Lung (tissue), 12 donors: ENCODE data around the gene CLRN2. TPM values are rescaled to one million over a fixed set of nuclear protein-coding genes. Genes with fewer than 3 reads are reported as not detected.

Source experiments
- ATAC-seq: fragments of 200-7000 bp; cut with Tn5 transposase; one replicate; pipeline ENCODE4 v1.9.1; 2020; ENCODE audit warnings: moderate number of reproducible peaks; ENCODE audit not compliant: insufficient read depth, low FRiP score
- DNase-seq, 3 donors: peaks; one replicate each; pipeline ENCODE4 v3.0.0-alpha.2; 2013 to 2017
- H3K27ac ChIP-seq, 2 donors: one replicate each; pipeline ENCODE4 v1.5.1; 2013; ENCODE audit warnings: mild to moderate bottlenecking in 2 of 2, moderate library complexity in 2 of 2, control low read depth in 1 of 2, inconsistent platforms in 1 of 2, low read depth in 1 of 2, low read length in 1 of 2
- H3K27me3 ChIP-seq, 3 donors: one replicate each; pipeline ENCODE4 v1.5.1; 2013; ENCODE audit warnings: low read length in 2 of 3; ENCODE audit not compliant: control insufficient read depth in 3 of 3, insufficient read depth in 3 of 3
- H3K36me3 ChIP-seq, 4 donors: one replicate each; pipeline ENCODE4 v1.5.1; 2013; ENCODE audit warnings: low read length in 4 of 4, mild to moderate bottlenecking in 1 of 4, moderate library complexity in 1 of 4; ENCODE audit not compliant: control insufficient read depth in 4 of 4, insufficient read depth in 4 of 4
- H3K4me1 ChIP-seq, 5 donors: one replicate each; pipeline ENCODE4 v1.5.1; 2013; ENCODE audit warnings: low read length in 5 of 5, mild to moderate bottlenecking in 2 of 5, moderate library complexity in 1 of 5; ENCODE audit not compliant: control insufficient read depth in 5 of 5, insufficient read depth in 5 of 5
- H3K4me3 ChIP-seq: one replicate; pipeline ENCODE4 v1.5.1; 2013; ENCODE audit warnings: mild to moderate bottlenecking, control low read depth, moderate library complexity
- H3K9ac ChIP-seq, 2 donors: one replicate each; pipeline ENCODE4 v1.5.1; 2013; ENCODE audit warnings: low read length in 2 of 2, control low read depth in 1 of 2; ENCODE audit not compliant: insufficient read depth in 1 of 2
- H3K9me3 ChIP-seq, 4 donors: one replicate each; pipeline ENCODE4 v1.5.1; 2013; ENCODE audit warnings: low read length in 3 of 4, mild to moderate bottlenecking in 1 of 4, moderate library complexity in 1 of 4; ENCODE audit not compliant: control insufficient read depth in 4 of 4, insufficient read depth in 3 of 4
- CTCF ChIP-seq: IDR thresholded peaks from 2 replicates; pipeline ENCODE4 v1.5.1; 2012; ENCODE audit warnings: mild to moderate bottlenecking; ENCODE audit errors: control extremely low read depth, extremely low read depth
- WGBS, 2 donors: extraction: QIAGEN DNeasy Blood & Tissue Kit; methylation state at CpG; one replicate each; pipeline ENCODE4 v1.1.7; 2013; 5-methylcytosine and 5-hydroxymethylcytosine counted together
- polyA plus RNA-seq, 2 donors: library from polyadenylated mRNA; stranded (reverse); fragments of 200-250 nt; gene quantifications; one replicate each; pipeline ENCODE4 v1.2.1, GENCODE V29; 2013
- total RNA-seq, 2 donors: library from RNA; depleted of rRNA in 1 of 2; stranded (reverse); fragments of >200 nt in 1 of 2; gene quantifications; one replicate each; pipeline ENCODE4 v1.2.1, GENCODE V29; 2014 to 2021
- donor health status: control.
- donor health status: control.
- donor health status: Bipolar disorder and iron deficiency.
- donor health status: healthy.
- donor health status: DM: yes; HTN: yes; CAD: no.

Gene CLRN2
- total and polyA plus RNA-seq, 4 donors: not detected

GRCh38 chr4:17517664-17518063 lies 2.7 kb downstream of the CLRN2 start:
- H3K27ac ChIP-seq: no peak overlapping the region
- H3K27me3 ChIP-seq: peaks cover 0 to 5% (median 3%) of the 10 kb centered on the region in 3 donors
- WGBS, 2 donors: 65 to 81% methylated on average over 5 of the region's 5 CpGs
- DNase-seq: no peak
- TF ChIP-seq CTCF: no peak
- H3K9me3 ChIP-seq: no peaks in the 10 kb centered on the region
- no peak for ATAC-seq
- no peak overlapping the region for H3K9ac ChIP-seq
- H3K36me3 ChIP-seq: no peaks in the 10 kb centered on the region
- no peak overlapping the region for H3K4me3 ChIP-seq
- peaks cover 0 to 4% (median 1%) of the 10 kb centered on the region in 5 donors for H3K4me1 ChIP-seq

GRCh38 chr4:17521595-17521994 lies 6.6 kb downstream of the CLRN2 start:
- no peak for DNase-seq
- no peak for TF ChIP-seq CTCF
- Histone ChIP-seq H3K9me3 (no peaks in the 10 kb centered on the region), H3K36me3 (no peaks in the 10 kb centered on the region), H3K27me3 (peaks cover 0 to 5% (median 3%) of the 10 kb centered on the region in 3 donors), H3K4me3 (no peak overlapping the region), H3K9ac (no peak overlapping the region), H3K27ac (no peak overlapping the region), H3K4me1 (no peaks in the 10 kb centered on the region)
- WGBS, 2 donors: 92 to 95% methylated on average over 5 of the region's 5 CpGs
- ATAC-seq: no peak

- no peak overlapping the region for H3K4me3 ChIP-seq
- TF ChIP-seq CTCF: no peak
- H3K9me3 ChIP-seq: no peaks in the 10 kb centered on the region
- ATAC-seq (no peak), DNase-seq (no peak)
- no peak overlapping the region for H3K27ac ChIP-seq
- H3K27me3 ChIP-seq: no peaks in the 10 kb centered on the region
- H3K4me1 ChIP-seq: no peaks in the 10 kb centered on the region
- 23 to 31% methylated on average over 2 of the region's 2 CpGs for WGBS, 2 donors
- H3K36me3 ChIP-seq: no peaks in the 10 kb centered on the region
- H3K9ac ChIP-seq: no peak overlapping the region
Measured at GRCh38 chr4:17523662-17524061, 8.7 kb downstream of the CLRN2 start.
